Measurements from ENCODE around the gene FTO.

- TF ChIP-seq CTCF (IDR thresholded peaks at IDR 0.05) = no peak
- TF ChIP-seq ZFX (IDR thresholded peaks at IDR 0.05; ENCODE audit: borderline replicate concordance) = no peak
Observed at GRCh38 chr16:54030451-54030850, 326.5 kb downstream of the FTO start.
